Keratinocyte (primary cell): Measurements from ENCODE around the gene CD55. TPM values are rescaled to one million over a fixed set of nuclear protein-coding genes. Genes with fewer than 3 reads are reported as not detected.

Source experiments
- DNase-seq: peaks from one replicate; pipeline ENCODE4 v3.0.0-alpha.2; 2011; ENCODE audit warnings: low read depth, missing footprints, low spot score
- FAIRE-seq: peaks from 2 replicates; lab custom pipeline; 2011; peaks lifted over from hg19 to GRCh38; lab: Jason Lieb, UNC
- H2AFZ ChIP-seq: 2 replicates; pipeline ENCODE4 v1.6.0; 2012; ENCODE audit warnings: low read length, control low read depth, inconsistent platforms; ENCODE audit not compliant: control insufficient read depth
- H3K27ac ChIP-seq: 2 replicates; pipeline ENCODE4 v1.5.1; 2011; ENCODE audit warnings: low read length; ENCODE audit not compliant: control insufficient read depth, insufficient read depth
- H3K27me3 ChIP-seq: 3 replicates; pipeline ENCODE4 v1.6.0; 2011; ENCODE audit warnings: low read length; ENCODE audit not compliant: control insufficient read depth, insufficient read depth; ENCODE audit errors: extremely low read depth
- H3K36me3 ChIP-seq, 2 experiments: 2 replicates in 1 of 2; 3 replicates in 1 of 2; pipeline ENCODE4 v1.5.1; 2011; ENCODE audit warnings: low read length in 2 of 2, mild to moderate bottlenecking in 1 of 2; ENCODE audit not compliant: control insufficient read depth in 2 of 2, insufficient read depth in 2 of 2; ENCODE audit errors: extremely low read depth in 1 of 2
- H3K4me1 ChIP-seq: 3 replicates; pipeline ENCODE4 v1.5.1; 2011; ENCODE audit warnings: low read length; ENCODE audit not compliant: control insufficient read depth, insufficient read depth; ENCODE audit errors: extremely low read depth
- H3K4me2 ChIP-seq: 3 replicates; pipeline ENCODE4 v1.6.0; 2011; ENCODE audit warnings: low read depth, low read length; ENCODE audit not compliant: control insufficient read depth, insufficient read depth; ENCODE audit errors: extremely low read depth
- H3K4me3 ChIP-seq, 3 experiments: fragments of 200-600 bp in 1 of 3; sonication (generic) in 1 of 3; 2 replicates in 2 of 3; 3 replicates in 1 of 3; pipeline ENCODE4 v1.5.1; 2011 to 2016; ENCODE audit warnings: low read length in 3 of 3, mild to moderate bottlenecking in 3 of 3, control low read depth in 2 of 3, inconsistent platforms in 1 of 3, low read depth in 1 of 3, mixed read lengths in 1 of 3, mixed run types in 1 of 3, moderate library complexity in 1 of 3; ENCODE audit not compliant: control insufficient read depth in 2 of 3, insufficient read depth in 2 of 3; ENCODE audit errors: extremely low read depth in 1 of 3
- H3K79me2 ChIP-seq: 2 replicates; pipeline ENCODE4 v1.6.0; 2012; ENCODE audit warnings: low read length; ENCODE audit not compliant: control insufficient read depth, insufficient read depth
- H3K9ac ChIP-seq: 3 replicates; pipeline ENCODE4 v1.6.0; 2011; ENCODE audit warnings: low read length; ENCODE audit not compliant: control insufficient read depth, insufficient read depth; ENCODE audit errors: extremely low read depth
- H3K9me1 ChIP-seq: 3 replicates; pipeline ENCODE4 v1.6.0; 2011; ENCODE audit warnings: low read length; ENCODE audit not compliant: control insufficient read depth, insufficient read depth; ENCODE audit errors: extremely low read depth
- H3K9me3 ChIP-seq: 2 replicates; pipeline ENCODE4 v1.5.1; 2012; ENCODE audit warnings: low read depth, low read length; ENCODE audit not compliant: control insufficient read depth
- H4K20me1 ChIP-seq: 3 replicates; pipeline ENCODE4 v1.6.0; 2011; ENCODE audit warnings: low read length; ENCODE audit not compliant: control insufficient read depth, insufficient read depth; ENCODE audit errors: extremely low read depth
- CTCF ChIP-seq, 3 experiments: IDR thresholded peaks in 1 of 3; conservative IDR thresholded peaks in 1 of 3; optimal IDR thresholded peaks in 1 of 3; 2 replicates in 2 of 3; 3 replicates in 1 of 3; pipeline versions ENCODE3 to v1.5.1; 2011; ENCODE audit warnings: low read length in 3 of 3, mild to moderate bottlenecking in 3 of 3, moderate library complexity in 2 of 3, control low read depth in 1 of 3, inconsistent platforms in 1 of 3; ENCODE audit not compliant: insufficient read depth in 2 of 3; ENCODE audit errors: extremely low read depth in 1 of 3
- EZH2 ChIP-seq: IDR thresholded peaks from one replicate; pipeline ENCODE4 v1.6.1; 2012; ENCODE audit warnings: inconsistent platforms, mild to moderate bottlenecking, low read length, moderate library complexity
- dilution Hi-C: fragments of 300-500 bp; cut with MboI; formaldehyde crosslinking; loops from one replicate; pipeline ENCODE4 v1.7.0; 2020; ENCODE audit warnings: low sequenced_read_pairs; ENCODE audit not compliant: extremely low pct_ligation_motif_present
- polyA plus RNA-seq, 5 experiments: library from polyadenylated mRNA; depleted of rRNA in 3 of 5; stranded (reverse) in 3 of 5; stranded (forward) in 1 of 5; unstranded in 1 of 5; fragments of >200 nt; gene quantifications; 1 replicate in 1 of 5; 2 replicates in 3 of 5; 3 replicates in 1 of 5; pipeline versions ENCODE4 v1.2.1 to v1.2.3, GENCODE V29; 2011 to 2012; ENCODE audit warnings: missing spikeins in 2 of 5, low read depth in 1 of 5, low replicate concordance in 1 of 5

CD55 gene
- polyA plus RNA-seq, 1 donor (not counting 4 experiments of a cell fraction or from before 2014, with no cell fraction given): 37.3 TPM

- H3K27ac ChIP-seq: no peak overlapping the region
- no peak overlapping the region for H3K9ac ChIP-seq
- H3K9me3 ChIP-seq: no peaks in the 10 kb centered on the region
- no peak overlapping the region for H3K4me2 ChIP-seq
- H2AFZ ChIP-seq: no peak overlapping the region
- FAIRE-seq: no peak
- no peaks in the 10 kb centered on the region for H3K9me1 ChIP-seq
- no peak overlapping the region for H3K4me3 ChIP-seq
- no peaks in the 10 kb centered on the region for H3K79me2 ChIP-seq
- H3K4me1 ChIP-seq: no peaks in the 10 kb centered on the region
- dilution Hi-C loops: no loop called here
- H3K36me3 ChIP-seq: peaks cover 6 to 12% of the 10 kb centered on the region in 2 experiments
- TF ChIP-seq EZH2 (no peak), CTCF (optimal IDR thresholded peaks at IDR 0.05 in 1 of 3, IDR thresholded peaks at IDR 0.05 in 1 of 3, conservative IDR thresholded peaks at IDR 0.05 in 1 of 3; ENCODE audit: extremely low read depth in 1 of 3, insufficient read depth in 2 of 3, low read length in 3 of 3) (no peak)
- DNase-seq: no peak
- H3K27me3 ChIP-seq: no peaks in the 10 kb centered on the region
- no peaks in the 10 kb centered on the region for H4K20me1 ChIP-seq
Observed at GRCh38 chr1:207336559-207337467, 15.3 kb downstream of the CD55 start.

GRCh38 chr1:207342332-207342731 is 20.9 kb downstream of the CD55 start:
- no peak for TF ChIP-seq EZH2
- TF ChIP-seq CTCF (optimal IDR thresholded peaks at IDR 0.05 in 1 of 3, IDR thresholded peaks at IDR 0.05 in 1 of 3, conservative IDR thresholded peaks at IDR 0.05 in 1 of 3; ENCODE audit: extremely low read depth in 1 of 3, insufficient read depth in 2 of 3, low read length in 3 of 3): no peak
- Histone ChIP-seq H3K9me1 (no peaks in the 10 kb centered on the region), H3K4me1 (no peaks in the 10 kb centered on the region), H3K79me2 (no peaks in the 10 kb centered on the region), H3K27me3 (no peaks in the 10 kb centered on the region), H3K4me3 (no peak overlapping the region), H3K36me3 (peaks cover 0 to 5% of the 10 kb centered on the region in 2 experiments), H3K27ac (no peak overlapping the region), H2AFZ (no peak overlapping the region), H4K20me1 (no peaks in the 10 kb centered on the region), H3K4me2 (no peak overlapping the region), H3K9ac (no peak overlapping the region), H3K9me3 (no peaks in the 10 kb centered on the region)
- DNase-seq: no peak
- dilution Hi-C loops: no loop called here
- FAIRE-seq: no peak
